ENCODE data around the gene ARF1.

Gene ARF1

DNA sequence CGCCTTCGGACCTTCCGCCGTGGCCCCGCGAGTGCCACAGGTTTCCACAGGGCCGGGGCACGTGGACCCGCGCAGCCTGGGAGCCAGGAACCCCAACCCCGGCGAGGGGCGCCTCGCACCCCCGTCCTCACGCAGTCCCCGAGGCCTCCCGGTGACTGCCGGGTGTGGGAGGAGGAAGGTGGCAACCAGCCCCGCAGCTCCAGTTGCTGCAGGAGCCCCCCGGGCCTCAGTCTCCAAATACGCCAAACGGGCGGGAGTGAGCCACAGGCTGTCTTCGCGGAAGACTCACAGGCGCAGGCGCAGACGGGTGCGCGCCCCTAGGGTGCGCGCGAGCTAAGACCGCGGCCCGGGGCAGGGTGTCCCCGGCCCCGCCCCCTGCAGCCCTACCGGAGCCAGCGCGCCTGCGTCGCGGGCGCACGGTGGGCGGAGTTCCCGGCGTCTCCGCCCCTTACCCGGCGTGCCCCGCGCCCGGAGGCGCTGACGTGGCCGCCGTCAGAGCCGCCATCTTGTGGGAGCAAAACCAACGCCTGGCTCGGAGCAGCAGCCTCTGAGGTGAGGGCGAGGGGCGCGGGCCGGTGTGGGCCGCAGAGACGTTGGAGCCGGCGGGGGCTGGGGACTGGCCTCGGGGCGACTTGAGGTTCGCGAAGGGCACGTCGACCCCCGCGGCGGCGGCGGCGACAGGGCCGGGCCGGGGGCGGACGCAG is at the start of gene ARF1:
TSS of gene ARF1 (plus strand) at position 495 of the 704 bp plus-strand sequence. CDS start 14,407 bp downstream, outside the sequence.
- peak within 1 kb of the TSS; percentile 96 for H3K27ac Mint-ChIP-seq
- intact Hi-C loops (cut with micrococcal nuclease): loop anchor here (1.0 to 2.0 kb wide), 2 partner anchors 26 to 83 kb away; partner anchors contain the start of genes IBA57 and MRPL55
- peaks cover 2% of the 10 kb centered on the region for H3K27me3 Mint-ChIP-seq
- no peaks in the 10 kb centered on the region for H3K9me3 Mint-ChIP-seq
- H3K4me1 Mint-ChIP-seq (ENCODE audit: low read depth): peaks cover 61% of the 10 kb centered on the region
- peaks cover 38% of the 10 kb centered on the region for H3K36me3 Mint-ChIP-seq (ENCODE audit: low read depth)
- peak within 1 kb of the TSS; percentile 92 for H3K4me3 Mint-ChIP-seq

DNA sequence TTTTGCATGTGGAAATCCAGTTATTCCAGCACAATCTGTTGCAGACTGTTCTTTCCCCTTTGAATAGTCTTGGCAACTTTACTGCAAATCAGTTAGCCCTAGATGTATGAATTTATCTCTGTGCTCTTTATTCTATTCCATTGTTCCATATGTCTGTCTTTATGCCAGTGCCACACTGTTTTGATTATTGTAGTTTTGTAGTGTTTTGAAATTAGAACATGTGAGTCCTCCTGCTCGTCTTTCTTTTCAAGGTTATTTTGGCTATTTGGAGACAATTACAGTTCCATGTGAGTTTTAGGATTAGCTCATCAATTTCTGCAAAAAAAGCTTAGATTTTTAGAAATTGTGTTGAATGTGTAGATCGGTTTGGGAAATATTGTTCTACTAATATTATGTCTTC is 49.1 kb upstream of the ARF1 start:
- peaks cover 7% of the 10 kb centered on the region for H3K9me3 Mint-ChIP-seq
- H3K27me3 Mint-ChIP-seq: peaks cover 41% of the 10 kb centered on the region
- peaks cover 7% of the 10 kb centered on the region for H3K4me1 Mint-ChIP-seq (ENCODE audit: low read depth)
- no peak overlapping the region for H3K27ac Mint-ChIP-seq
- no peaks in the 10 kb centered on the region for H3K36me3 Mint-ChIP-seq (ENCODE audit: low read depth)
- intact Hi-C loops (cut with micrococcal nuclease): no loop called here
- H3K4me3 Mint-ChIP-seq: no peak overlapping the region

DNA sequence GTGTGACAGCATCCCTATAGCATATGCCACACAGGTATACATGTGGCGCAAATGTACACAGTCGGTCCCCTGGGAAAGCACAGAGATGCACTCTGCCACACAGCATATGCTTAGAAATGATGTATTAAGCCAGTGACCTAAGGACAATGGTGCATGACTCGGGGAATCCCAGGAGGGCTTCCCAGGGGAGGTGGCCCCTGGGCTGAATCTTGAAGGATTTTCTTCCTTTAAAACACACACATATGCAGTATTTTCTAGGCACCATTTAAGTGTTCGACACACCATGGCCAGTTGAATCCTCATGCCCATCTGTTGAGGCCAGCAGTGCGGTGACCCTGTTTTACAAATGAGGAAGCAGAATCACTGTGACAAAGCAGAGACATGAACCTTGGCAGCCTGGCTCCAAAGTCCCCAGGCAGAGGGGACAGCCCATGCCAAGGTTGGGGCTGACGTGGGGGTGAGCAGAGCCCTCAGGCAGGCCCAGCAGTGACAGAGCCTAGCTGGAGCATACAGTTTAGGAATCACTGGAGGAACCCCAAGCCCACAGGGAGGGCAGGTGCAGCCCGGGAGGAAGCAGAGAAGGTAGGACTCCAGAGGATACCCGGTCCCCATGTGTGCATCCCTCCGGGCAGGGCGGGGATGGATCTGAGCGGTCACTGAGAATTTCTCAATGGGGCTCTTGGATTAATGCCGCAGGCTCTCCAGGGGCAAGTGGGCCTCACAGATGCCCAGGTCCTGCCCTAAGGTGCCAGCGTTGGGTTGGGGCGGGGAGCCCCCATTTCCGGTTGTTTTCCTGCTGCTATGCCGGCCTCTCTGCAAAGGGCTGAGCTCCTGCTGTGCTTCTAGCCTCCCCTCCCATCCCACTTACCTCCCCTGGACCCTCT is 47.3 kb upstream of the ARF1 start:
- no peak overlapping the region for H3K27ac Mint-ChIP-seq
- peaks cover 7% of the 10 kb centered on the region for H3K4me1 Mint-ChIP-seq (ENCODE audit: low read depth)
- no peaks in the 10 kb centered on the region for H3K36me3 Mint-ChIP-seq (ENCODE audit: low read depth)
- H3K9me3 Mint-ChIP-seq: peaks cover 7% of the 10 kb centered on the region
- intact Hi-C loops (cut with micrococcal nuclease): no loop called here
- H3K27me3 Mint-ChIP-seq: peaks cover 52% of the 10 kb centered on the region
- no peak overlapping the region for H3K4me3 Mint-ChIP-seq

DNA sequence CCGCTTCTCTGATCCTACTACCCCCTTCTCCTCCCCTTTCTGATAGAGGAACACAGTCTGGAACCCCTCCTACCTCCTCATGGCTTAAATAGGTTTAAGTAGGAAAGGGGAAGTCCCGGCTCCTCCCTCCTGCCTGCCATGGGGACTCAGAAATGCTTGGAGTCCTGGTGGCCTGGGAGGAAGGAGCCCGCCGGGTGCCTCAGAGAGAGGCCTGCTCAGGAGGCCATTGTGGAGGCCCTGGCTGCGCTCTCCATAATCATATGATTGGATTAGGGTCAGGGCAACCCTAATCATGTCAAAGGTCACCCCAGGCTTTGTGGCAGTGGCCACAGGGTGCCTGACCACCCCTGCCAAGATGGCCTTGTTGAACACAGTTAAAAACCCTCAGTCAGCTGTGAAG is 46.7 kb upstream of the ARF1 start:
- H3K27ac Mint-ChIP-seq: no peak overlapping the region
- intact Hi-C loops (cut with micrococcal nuclease): no loop called here
- peaks cover 7% of the 10 kb centered on the region for H3K9me3 Mint-ChIP-seq
- H3K4me1 Mint-ChIP-seq (ENCODE audit: low read depth): peaks cover 7% of the 10 kb centered on the region
- H3K27me3 Mint-ChIP-seq: peaks cover 53% of the 10 kb centered on the region
- H3K4me3 Mint-ChIP-seq: no peak overlapping the region
- no peaks in the 10 kb centered on the region for H3K36me3 Mint-ChIP-seq (ENCODE audit: low read depth)

DNA sequence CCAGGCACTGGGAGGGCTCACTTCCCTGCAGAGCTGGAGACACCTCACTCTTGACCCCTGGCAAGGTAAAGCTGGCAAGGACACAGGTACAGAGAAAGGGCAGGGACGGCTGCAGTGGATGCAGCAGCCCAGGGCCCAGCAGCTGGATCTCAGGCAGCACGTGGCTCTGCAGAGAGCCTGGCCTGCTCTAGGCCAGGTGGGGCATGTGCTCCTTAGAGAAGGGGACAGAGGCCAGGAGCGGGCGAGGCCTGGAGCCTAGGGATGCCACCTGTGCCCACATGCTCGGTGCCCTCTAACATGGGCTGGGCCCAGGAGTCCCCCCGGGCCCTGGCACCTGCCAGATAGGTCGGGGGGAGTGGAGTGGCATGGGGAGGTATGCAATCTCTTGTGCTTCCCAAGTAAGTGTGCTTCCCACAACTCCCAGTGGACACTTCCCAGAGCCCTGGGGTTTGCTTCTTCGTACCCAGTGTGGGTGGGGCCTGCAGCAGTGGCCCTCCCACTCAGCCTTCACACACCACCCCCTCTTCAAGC is 45.7 kb upstream of the ARF1 start:
- Mint-ChIP-seq H3K36me3 (ENCODE audit: low read depth) (no peaks in the 10 kb centered on the region), H3K27me3 (peaks cover 53% of the 10 kb centered on the region), H3K4me1 (ENCODE audit: low read depth) (peaks cover 7% of the 10 kb centered on the region), H3K27ac (no peak overlapping the region), H3K9me3 (peaks cover 7% of the 10 kb centered on the region), H3K4me3 (no peak overlapping the region)
- intact Hi-C loops (cut with micrococcal nuclease): no loop called here

DNA sequence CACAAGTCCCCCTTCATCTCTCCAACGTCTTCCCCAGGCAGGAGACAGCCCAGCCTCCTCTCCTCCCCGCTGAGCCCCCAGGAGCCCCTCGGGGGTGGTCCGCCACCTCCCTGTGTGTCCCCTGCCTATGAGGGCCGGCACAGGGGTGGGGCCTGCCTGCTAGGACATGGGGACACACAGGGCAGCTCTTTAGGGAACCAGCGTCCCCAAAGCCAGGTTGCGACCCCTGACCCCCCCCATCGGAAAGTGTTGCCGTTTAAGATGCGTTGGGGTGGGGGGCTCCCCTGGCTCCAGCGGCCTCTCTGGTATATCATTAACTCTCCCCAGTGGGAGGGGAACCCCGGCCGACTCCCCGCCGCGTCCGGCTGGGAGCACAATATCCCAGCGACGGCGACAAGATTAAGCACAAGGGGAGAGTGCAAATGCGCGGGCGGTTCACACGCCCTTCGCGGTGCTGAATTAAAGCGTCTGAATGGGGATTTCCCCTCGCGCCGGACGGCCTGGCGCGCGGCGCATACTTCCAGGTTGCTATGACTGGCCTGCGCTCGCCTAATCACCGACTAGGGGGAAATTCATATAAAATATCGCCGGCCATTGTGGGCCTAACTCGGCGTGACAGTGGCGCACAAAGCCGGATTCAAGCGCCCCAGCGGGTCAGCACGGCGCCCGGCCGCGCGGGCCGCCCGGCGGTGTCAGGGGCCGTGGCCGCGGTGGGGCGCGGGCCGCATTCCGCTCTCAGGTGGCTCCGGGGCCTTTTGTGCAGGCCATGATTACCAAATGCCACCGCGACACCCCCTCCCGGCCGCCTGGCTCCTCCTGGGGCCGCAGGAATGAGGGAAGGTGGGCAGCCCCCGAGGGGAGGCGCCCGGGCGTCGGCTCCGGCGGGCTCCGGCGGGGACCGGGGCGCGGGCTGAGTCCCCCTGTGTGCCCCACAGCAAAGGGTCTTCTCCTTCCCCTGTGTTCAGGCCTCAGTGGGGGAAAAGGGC is 44.8 kb upstream of the ARF1 start:
- Mint-ChIP-seq H3K4me1 (ENCODE audit: low read depth) (peaks cover 7% of the 10 kb centered on the region), H3K27ac (no peak overlapping the region), H3K27me3 (peaks cover 53% of the 10 kb centered on the region), H3K9me3 (peaks cover 7% of the 10 kb centered on the region), H3K4me3 (no peak overlapping the region), H3K36me3 (ENCODE audit: low read depth) (no peaks in the 10 kb centered on the region)
- intact Hi-C loops (cut with micrococcal nuclease): no loop called here

DNA sequence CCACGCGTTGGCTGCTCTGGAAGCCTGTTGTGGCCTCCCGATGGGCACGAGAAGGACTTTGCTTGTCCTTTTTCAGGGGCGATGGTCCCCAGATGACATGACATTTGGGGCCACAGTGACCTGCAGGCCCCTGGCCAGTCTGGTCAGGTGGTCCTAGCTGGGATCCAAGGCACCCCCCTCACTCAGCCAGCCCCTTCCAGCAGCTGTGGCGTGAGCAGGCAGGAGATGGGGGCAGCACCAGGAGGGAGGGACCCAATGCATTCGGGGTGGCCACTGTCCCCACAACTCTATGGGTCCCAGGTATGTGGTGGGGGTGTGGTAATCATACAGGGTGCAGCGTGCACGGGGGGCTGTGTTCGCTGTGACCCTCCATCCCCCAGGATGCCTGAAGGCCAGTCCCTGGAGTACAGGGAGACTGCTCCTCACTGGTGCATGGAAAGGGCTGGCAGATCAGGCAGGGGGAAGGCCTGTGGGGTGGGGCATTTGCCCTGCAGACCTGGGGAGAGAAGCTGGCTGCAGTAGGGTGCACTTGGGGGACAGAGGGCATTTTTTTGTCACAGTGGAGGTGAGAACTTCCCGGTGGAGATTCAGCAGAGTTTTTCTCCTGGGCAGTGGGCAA is 44.0 kb upstream of the ARF1 start:
- H3K9me3 Mint-ChIP-seq: peaks cover 2% of the 10 kb centered on the region

DNA sequence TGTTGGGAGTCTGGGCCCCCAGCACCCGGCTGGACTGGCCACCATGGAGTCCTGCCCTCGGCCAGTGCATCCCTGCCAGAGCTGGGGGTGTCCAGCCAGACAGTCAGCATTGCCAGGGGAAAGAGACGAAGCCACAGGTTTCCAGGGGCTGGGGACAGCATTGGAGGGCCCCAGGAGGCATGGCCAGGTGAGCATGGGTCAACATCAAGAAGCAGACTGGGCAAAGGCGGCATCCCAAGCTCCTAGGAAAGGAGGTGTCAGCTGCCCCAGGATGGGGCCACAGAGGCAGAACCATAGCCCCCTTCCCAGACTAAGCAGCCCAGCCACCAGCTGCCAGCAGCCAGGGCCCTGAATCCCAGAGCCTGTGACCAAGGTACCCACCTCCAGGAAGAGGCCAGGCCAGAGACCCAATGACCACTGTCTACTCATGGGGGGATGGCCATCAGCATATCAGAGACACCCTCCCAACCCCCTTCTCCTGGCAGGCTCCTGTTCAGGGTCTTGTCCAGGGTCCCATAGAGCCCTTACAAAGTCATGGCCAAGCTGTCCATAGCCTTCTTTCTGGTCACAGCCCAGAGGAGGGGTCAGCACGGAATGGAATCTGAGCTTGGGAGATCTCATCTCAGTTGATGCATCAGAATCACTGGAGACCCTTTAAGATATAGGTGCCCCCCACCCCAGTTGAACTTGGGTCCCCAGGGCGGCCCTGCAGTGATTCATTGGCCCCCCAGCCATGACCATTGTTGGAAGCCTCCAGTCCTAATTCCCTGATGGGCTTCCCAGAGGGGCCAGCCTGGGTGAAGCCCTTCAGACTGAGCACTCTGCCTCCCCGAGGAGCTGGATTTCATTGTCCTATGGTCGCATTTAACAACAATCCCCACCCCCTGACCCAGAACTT is 43.3 kb upstream of the ARF1 start:
- intact Hi-C loops (cut with micrococcal nuclease): no loop called here
- Mint-ChIP-seq H3K4me3 (no peak overlapping the region), H3K36me3 (ENCODE audit: low read depth) (no peaks in the 10 kb centered on the region), H3K4me1 (ENCODE audit: low read depth) (peaks cover 7% of the 10 kb centered on the region), H3K27me3 (peaks cover 50% of the 10 kb centered on the region), H3K9me3 (no peaks in the 10 kb centered on the region), H3K27ac (no peak overlapping the region)

More for the DNA sequence above, 44.0 kb upstream of the ARF1 start:
- Mint-ChIP-seq H3K4me3 (no peak overlapping the region), H3K36me3 (ENCODE audit: low read depth) (no peaks in the 10 kb centered on the region), H3K27me3 (peaks cover 52% of the 10 kb centered on the region), H3K27ac (no peak overlapping the region), H3K4me1 (ENCODE audit: low read depth) (peaks cover 7% of the 10 kb centered on the region)
- intact Hi-C loops (cut with micrococcal nuclease): no loop called here

DNA sequence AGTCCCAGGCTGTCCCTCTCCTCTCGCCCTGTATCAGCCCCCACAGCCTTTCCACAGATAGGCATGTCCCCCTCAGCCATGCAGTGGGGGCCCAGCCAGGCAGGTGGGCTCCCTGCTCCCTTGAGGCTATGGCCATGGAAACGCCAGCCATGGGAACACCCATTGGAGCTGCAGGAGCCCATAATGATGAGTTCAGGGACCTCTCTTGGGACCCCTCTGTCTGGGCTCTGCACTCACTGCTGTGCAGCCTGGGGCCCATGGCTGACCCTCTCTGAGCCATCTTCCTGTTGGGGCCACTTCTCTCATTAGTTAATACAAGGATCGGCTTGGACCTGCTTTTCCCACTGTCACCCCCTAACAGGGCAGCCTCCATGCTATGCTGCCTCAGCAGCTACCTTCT is 42.5 kb upstream of the ARF1 start:
- intact Hi-C loops (cut with micrococcal nuclease): no loop called here
- Mint-ChIP-seq H3K27me3 (peaks cover 48% of the 10 kb centered on the region), H3K27ac (no peak overlapping the region), H3K4me3 (no peak overlapping the region), H3K9me3 (no peaks in the 10 kb centered on the region), H3K36me3 (ENCODE audit: low read depth) (no peaks in the 10 kb centered on the region), H3K4me1 (ENCODE audit: low read depth) (peaks cover 7% of the 10 kb centered on the region)

DNA sequence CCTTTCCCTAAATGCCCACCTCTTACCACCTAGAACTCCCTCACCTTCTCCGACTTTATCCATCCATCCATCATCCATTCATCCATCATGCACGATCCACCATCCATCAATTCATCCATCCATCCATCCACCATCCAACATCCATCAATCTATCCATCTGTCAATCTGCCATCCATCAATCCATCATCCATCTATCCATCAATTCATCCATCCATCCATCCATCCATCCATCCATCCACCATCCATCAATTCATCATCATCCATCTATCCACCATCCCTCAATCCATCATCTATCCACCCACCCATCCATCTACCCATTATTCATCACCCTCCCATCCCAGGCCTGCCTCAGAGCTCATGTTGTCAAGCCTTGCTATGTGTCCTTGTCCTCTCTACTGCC is 41.2 kb upstream of the ARF1 start:
- Mint-ChIP-seq H3K36me3 (ENCODE audit: low read depth) (no peaks in the 10 kb centered on the region), H3K9me3 (no peaks in the 10 kb centered on the region), H3K4me3 (no peak overlapping the region), H3K27ac (no peak overlapping the region), H3K27me3 (peaks cover 39% of the 10 kb centered on the region), H3K4me1 (ENCODE audit: low read depth) (no peaks in the 10 kb centered on the region)
- intact Hi-C loops (cut with micrococcal nuclease): no loop called here

DNA sequence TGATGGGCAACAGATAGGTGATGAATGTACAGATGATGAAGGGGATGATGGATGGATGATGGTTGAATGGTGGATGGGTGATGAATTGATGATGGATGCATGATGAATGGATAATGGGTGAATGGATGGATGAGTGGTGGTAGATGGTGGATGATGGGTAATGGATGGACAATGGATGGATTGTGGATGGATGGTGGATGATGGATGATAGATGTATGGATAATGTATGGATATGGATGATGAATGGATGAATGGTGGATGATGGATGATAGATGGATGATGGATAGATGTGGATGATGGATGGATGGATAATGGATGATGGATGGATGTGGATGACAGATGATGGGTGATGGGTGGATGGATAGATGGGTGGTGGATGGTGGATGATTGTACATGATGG is 40.0 kb upstream of the ARF1 start:
- H3K4me1 Mint-ChIP-seq (ENCODE audit: low read depth): no peaks in the 10 kb centered on the region
- H3K27ac Mint-ChIP-seq: no peak overlapping the region
- peaks cover 28% of the 10 kb centered on the region for H3K27me3 Mint-ChIP-seq
- no peak overlapping the region for H3K4me3 Mint-ChIP-seq
- no peaks in the 10 kb centered on the region for H3K36me3 Mint-ChIP-seq (ENCODE audit: low read depth)
- intact Hi-C loops (cut with micrococcal nuclease): no loop called here
- H3K9me3 Mint-ChIP-seq: no peaks in the 10 kb centered on the region

DNA sequence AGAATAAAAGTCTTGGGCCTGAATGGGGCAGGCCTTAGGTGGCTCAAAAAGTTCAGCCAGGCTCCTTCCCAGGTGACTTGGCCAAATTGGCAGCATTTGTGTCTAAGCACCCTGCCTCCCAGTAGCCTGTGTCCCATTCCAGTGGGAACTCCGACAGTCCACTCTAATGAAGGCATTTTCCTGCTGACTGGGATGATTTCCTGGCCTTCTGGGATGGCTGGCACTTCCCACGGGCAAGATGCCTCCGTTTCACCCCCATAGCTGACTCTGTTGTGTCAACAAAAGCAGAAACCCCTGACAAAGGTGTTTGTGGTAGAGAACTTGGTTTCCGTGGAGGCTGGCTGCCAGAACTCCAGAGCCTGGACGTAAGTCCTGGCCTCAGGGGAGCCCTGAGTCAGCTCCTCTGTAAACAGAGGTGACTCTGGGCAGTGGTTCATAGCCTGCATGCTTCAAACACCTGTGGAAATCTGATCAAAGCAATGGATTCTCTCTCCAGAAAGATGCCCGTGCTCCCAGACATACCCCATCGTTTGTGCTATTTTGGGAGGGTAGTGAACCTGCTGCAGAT is 39.1 kb upstream of the ARF1 start:
- Mint-ChIP-seq H3K36me3 (ENCODE audit: low read depth) (no peaks in the 10 kb centered on the region), H3K27me3 (peaks cover 22% of the 10 kb centered on the region), H3K4me3 (no peak overlapping the region), H3K27ac (no peak overlapping the region), H3K9me3 (no peaks in the 10 kb centered on the region), H3K4me1 (ENCODE audit: low read depth) (peaks cover under 1% of the 10 kb centered on the region)
- intact Hi-C loops (cut with micrococcal nuclease): no loop called here
